Measurements from ENCODE around the gene ELFN2.

The ELFN2 gene

DNA sequence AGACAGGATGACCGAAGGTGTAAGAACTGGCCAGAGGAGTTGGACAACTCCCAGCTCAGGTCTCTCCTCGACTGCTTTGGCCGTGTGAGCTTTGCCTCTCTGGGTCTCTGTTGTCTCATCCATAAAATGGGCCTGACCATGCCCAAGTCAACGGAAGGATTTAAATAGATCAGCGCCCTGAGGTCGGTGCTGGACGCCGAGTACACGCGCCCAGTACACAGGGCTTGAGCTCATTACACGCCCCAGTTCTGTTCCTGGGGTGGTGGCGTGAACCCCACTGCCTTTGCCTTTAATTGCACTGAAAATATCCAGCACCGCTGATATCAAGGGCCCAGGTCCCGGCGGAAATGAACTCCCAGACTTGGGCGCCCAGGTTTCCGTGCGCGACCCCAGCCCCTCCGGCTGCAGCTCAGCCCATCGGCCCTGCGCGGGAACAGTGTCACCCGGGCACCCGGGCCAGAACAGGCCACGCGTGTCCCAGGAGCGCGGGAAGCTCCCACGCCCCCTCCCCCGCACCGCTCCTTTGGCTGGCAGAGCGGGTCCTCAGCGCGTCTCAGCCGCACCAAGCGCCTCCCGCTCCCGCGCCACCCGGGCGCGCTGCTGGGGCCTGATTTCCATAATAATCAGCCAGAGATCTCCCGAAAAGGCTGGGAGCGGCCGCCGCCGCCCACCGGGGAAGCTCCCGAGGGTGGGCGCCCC lies 102.8 kb downstream of the ELFN2 start:
- DNase-seq (ENCODE audit: insufficient read length, low spot score) (no peak), FAIRE-seq (no peak)

DNA sequence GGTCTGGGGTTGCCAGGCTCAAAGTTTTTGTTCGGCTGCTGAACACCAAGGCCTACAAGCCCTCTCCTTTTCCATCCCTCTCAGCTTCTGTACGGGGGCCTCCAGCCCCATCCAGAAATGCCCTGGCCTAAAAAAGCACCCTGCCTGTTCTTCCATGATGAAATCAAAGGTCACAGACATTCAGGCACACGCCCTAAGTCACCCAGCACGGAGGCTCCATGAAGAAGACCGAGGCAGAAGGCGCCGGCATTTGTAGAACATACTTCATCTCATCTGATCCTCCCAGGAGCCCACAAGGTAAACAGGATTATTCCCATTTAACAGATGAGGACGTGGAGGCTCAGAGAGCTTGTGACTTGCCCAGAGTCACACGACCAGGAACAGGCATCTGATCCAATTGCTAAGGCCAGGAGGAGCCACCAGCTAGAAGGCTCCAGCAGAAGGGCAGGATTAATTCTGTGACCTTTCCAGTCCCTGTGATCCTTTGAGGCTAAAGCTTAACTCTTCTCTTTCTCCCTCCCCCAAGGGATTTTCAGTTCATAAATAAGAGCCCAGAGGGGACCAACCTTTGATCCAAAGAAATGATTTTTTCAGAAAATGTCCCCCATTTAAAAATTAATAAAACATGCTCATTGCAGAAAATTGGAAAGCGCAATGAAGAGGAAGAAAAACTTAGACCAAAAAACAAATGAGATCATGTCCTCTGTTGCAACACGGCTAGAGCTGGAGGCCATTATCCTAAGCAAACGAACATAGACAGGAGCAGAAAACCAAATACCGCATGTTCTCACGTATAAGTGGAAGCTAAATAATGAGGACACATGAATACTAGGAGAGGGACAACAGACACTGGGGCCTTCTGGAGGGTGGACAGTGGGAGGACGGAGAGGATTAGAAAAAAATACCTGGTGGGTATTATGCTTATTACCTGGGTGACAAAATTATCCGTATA lies 106.3 kb downstream of the ELFN2 start:
- DNase-seq (ENCODE audit: insufficient read length, low spot score) = no peak
- FAIRE-seq = no peak

DNA sequence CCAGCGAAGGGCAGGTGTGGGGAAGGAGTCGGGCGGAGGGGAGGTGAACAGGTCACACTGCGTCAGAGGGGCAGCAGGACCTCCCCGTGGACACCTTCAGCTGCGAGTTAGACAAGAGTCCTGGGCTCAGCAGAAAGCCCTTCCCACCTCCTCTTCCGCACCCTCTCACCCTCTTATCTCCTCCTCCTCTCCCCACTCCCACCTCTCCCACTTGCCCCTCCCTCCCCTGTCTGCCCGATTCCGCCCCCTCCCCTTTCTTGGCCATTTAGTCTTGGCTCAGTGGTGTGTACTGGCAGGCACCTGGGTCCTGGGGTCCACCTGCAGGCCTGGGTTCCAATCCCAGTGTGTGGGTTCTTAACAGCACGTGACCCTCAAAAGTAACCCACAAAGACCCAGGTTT lies 107.8 kb downstream of the ELFN2 start:
- FAIRE-seq (no peak), DNase-seq (ENCODE audit: insufficient read length, low spot score) (no peak)

DNA sequence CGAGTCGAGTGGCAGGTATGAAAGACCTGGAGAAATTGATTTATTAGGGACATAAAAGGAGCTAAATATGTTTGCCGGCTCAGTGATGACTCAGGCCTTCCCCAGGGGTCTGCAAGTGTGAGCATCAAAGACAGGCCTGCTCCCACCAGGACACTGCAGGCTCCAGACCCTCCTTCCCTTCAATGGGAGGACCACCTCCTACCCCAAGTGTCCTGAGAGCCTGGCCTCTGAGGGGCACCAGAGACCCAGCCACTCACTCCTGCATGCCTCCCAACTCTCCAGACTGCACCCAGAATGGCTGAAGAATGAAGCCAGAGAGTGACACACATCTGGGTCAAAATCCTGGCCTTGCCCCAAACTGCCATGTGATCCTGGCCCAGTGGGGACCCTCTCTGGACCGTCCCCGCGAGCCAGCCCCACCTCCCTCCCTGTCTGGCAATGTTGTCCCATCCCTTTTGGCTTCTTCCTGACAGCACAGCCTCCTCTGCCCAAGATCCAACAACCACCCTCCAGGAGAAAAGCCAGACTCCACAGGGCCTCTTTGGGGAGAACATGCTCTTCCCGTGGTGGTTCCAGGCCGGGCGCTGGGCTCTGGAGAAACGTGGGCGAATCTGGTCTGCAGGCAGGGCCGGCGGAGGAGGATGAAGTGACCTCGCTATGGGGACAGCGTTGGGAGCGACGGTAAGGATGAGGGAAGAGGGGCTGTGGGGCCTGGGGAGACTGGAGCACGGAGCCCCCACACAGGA lies 108.7 kb downstream of the ELFN2 start:
- no peak for FAIRE-seq
- DNase-seq (ENCODE audit: insufficient read length, low spot score) = peak; percentile 35

Data from HTR-8/SVneo (cell line).